ENCODE measurements around the gene AKIP1.

AKIP1 gene

GRCh38 chr11:8963569-8964323 lies 52.8 kb downstream of the AKIP1 start:
- no peak for TF ChIP-seq CTCF (conservative IDR thresholded peaks at IDR 0.05)
- H3K27ac ChIP-seq, result peak overlapping the region; percentile 91

GRCh38 chr11:8964324-8965320 lies 53.6 kb downstream of the AKIP1 start, which contains the start of gene TMEM9B:
TMEM9B (minus strand) TSS chr11:8964442; CDS start chr11:8964313, 129 bp downstream.
- H3K27ac ChIP-seq, result peak within 1 kb of the TSS; percentile 91
- no peak for TF ChIP-seq CTCF (conservative IDR thresholded peaks at IDR 0.05)

- H3K27ac ChIP-seq, result no peak overlapping the region
- TF ChIP-seq CTCF (conservative IDR thresholded peaks at IDR 0.05), result no peak
Observed at GRCh38 chr11:8967184-8967583, 56.2 kb downstream of the AKIP1 start.

Measured in VCaP (cell line).